Measurements from ENCODE around the gene PRXL2C.
A peak's percentile ranks its signal among the peaks of the same experiment; 100 is the strongest.
"Not testable (repeated sequence)": the region's sequence is repeated elsewhere in the genome, so short reads cannot be mapped to it uniquely, and the experiment has no call there.

PRXL2C gene, protein sequence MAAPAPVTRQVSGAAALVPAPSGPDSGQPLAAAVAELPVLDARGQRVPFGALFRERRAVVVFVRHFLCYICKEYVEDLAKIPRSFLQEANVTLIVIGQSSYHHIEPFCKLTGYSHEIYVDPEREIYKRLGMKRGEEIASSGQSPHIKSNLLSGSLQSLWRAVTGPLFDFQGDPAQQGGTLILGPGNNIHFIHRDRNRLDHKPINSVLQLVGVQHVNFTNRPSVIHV

DNA sequence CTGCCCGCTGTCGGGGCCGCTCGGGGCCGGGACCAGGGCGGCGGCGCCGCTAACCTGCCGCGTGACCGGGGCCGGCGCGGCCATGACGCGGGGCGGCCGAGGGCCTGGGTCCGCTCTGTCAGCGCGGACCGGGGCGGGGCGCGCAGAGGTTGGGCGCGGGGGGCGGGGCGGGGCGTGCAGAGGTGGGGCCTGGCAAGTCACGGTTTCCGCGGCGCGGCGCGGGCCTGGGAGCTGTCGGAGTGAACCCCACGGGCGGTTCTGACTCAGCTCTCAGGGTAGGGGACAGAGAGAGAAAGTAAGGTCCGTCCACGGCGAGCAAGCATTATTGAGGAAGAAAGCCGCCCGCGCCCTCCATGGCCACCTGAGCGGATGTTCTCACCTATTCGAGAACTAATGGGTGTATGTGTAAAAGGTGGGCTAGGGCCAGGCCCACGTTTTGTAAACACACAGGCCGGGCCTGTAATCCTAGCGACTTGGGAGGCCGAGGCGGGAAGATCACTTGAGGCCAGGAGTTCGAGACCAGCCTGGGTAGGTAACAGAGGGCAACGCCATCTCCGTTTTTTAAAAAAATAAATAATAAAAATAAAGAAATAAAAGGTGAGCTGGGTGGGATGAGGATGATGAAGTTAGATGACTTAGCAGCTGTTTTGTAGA is at the start of gene PRXL2C:
TSS of gene PRXL2C (minus strand) at position 120 of the 654 bp plus-strand sequence. CDS start at position 84, 36 bp downstream.
- DNase-seq: peak; percentile 84

DNA sequence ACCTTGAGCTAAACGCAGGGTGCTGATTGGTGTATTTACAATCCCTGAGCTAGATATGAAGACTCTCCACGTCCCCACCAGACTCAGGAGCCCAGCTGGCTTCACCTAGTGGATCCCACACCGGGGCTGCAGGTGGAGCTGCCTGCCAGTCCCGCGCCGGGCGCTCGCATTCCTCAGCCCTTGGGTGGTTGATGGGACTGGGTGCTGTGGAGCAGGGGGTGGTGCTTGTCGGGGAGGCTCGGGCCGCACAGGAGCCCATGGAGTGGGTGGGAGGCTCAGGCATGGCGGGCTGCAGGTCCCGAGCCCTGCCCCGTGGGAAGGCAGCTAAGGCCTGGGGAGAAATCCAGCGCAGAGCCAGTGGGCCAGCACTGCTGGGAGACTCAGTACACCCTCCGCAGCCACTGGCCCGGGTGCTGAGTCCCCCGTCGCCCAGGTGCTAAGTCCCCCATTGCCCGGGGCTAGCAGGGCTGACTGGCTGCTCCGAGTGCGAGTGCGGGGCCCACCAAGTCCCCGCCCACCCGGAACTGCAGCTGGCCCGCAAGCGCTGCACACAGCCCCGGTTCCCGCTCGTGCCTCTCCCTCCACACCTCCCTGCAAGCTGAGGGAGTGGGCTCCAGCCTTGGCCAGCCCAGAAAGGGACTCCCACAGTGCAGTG is 45.7 kb upstream of the PRXL2C start:
- not testable (repeated sequence) for DNase-seq

DNA sequence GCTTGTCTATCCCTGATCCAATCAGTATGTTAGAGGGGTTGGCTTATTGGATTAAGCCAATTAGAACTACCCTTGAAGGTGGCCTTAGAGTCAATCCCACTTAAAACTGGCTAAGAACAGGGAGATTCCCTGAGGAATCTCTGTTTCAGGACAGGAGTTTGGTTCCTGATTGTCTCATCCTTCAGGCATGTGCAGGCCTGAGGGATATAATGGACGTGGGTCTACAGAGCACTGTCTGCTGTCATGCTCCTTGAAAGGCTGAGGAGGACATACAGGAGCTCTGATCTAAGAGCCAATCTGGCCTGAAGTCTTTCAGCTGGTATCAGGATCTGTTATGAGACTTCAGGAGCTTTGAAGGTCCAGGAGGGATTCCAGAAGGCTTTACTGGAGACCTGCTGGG is 36.2 kb upstream of the PRXL2C start:
- DNase-seq: no peak

DNA sequence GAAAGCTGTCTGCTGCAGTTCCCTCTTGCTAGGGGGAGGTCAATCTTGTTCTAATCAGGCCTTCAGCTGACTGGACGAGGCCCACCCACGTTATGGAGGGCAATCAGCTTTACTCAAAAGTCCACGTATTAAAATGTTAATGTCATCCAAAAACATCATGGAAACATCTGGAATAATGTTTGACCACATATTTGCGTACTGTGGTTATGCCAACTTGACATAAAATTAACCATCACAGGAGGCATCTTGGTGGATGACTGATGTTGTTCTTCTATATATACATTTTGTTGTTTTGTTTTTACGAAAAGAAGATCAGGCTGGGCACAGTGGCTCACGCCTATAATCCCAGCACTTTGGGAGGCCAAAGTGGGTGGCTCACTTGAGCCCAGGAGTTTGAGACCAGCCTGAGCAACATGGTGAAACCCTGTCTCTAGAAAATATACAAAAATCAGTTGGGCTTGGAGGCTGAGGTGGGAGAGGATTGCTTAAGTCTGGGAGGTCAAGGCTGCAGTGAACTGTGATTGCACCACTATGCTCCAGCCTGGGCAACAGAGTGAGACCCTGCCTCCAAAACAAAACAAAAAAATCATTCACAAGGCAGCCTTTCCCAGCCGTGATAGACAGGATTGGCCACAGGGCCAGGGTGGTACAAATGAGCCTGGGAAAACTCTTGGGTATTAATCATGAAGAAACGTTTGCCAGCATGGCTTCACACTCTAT is 33.8 kb upstream of the PRXL2C start:
- DNase-seq: no peak

DNA sequence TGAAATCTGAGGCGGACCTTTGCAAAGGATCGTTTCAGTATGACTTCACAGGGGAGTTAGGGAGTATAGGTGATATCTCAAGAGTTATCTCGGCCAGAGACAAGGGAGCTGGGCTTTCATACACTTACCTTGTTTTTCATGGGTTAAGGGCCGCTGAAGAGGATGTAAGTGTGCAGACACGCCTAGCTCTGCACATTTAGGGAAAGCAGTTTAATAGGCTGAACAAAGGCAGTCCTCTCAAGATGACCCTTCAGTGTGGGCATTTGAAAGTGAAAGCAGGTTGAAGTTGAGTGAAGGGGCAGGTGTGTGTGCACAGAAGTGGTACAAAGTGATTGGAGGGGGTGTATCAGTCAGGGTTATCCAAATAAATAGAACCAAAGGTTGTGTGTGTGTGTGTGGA is 33.1 kb upstream of the PRXL2C start:
- no peak for DNase-seq

DNA sequence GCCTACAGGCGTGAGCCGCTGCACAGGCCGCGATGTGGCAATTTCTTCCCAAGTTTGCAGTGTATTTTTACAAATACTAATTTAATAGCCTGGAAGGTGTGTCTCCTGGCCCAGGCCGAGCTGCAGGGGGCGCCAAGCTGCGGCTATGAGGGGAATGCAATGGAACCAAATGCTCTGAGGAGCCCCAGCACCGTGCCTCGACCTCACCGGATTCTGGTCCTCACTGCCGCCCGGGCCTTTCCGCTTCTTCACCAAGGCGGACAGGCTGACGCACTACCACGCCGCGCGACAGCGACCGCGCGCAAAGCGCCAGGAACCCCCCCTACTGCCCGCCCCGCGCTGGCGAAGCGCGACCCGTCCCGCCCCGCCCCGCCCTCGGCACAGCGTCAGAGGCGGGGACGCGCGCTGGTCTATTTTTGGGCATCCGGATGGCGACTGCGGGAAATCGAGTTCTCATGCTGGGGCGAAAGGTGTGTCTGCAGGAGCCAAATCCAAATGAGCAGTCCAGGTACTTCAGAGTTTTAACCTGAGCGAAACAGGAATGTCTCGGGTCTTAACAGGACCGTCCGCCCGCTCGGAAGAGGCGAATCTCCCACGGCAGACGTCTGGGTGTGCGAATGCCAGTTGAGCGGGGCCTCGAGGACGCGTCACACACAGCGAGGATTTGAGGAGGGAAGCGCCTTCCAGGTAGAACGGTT is 31.7 kb upstream of the PRXL2C start:
- peak; percentile 77 for DNase-seq

DNA sequence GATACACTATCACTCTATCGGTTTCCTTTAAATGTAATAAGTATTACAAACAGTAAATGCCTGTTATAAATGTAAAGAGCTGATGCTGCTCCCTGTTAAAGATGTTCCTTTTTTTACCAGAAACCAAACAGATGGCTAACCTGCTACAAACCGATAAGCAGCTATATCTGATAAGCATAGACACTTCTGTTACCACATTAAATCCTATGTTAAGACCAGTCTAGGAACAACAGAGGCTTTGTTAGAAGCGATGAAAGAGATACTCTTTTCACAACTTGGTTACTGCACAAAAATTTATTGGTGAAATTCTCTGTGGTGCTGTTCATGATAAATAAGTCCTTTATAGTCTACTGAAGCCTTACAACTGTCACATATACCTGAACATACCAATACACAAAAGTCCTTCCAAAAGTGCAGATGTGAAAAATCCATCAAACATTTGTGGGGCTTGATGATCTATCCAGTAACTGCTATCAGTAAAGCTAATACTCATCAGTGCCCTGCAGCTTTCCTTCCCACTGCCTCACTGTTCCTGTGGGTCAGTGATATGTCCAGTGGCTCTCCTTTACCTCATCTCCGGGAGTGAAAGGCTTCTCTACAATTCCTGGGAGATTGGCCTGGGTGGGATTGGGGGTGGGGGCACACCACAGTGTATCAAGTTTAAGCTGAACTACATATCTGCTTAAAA is 25.8 kb upstream of the PRXL2C start:
- no peak for DNase-seq

DNA sequence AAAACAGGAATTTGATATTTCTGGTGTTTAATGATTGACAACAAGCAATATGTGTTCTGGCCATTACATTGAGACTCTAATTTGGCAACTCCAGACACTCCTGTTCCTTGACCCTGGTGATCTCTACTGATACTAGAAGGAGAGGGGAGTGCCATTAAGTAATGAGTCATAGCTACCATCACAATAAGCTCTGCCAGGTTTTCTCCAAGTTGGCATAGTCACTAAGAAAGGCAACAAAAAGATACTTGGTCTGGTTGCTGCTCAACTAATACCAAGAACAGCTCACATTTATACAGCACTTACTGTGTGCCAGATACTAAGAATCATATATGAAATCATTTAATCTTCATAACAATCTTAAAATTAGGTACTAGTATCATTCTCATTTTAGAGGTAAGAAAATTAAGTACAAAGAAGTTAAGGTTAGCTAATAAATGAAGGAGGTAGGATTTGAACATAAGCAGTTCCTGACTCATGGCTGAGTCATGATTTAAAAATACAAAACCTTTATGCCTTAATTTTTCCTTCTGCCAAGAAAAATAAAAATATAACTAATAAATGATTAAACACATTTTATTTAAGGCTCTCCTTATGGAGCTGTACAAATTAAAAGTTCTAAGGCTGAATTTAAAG is 19.9 kb upstream of the PRXL2C start:
- no peak for DNase-seq

DNA sequence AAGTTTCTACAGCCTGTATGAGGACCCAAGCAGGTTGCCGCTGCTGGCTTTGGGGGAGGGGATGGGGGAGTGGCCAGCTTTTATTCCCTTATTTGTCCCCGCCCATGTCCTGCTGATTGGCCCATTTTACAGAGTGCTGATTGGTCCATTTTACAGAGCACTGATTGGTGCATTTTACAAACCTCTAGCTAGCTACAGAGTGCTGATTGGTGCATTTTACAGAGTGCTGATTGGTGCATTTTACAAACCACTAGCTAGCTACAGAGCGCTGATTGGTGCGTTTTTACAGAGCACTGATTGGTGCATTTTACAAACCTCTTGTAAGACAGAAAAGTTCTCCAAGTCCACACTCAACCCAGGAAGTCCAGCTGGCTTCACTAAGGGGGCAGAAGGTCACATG is 18.7 kb upstream of the PRXL2C start:
- DNase-seq: not testable (repeated sequence)

DNA sequence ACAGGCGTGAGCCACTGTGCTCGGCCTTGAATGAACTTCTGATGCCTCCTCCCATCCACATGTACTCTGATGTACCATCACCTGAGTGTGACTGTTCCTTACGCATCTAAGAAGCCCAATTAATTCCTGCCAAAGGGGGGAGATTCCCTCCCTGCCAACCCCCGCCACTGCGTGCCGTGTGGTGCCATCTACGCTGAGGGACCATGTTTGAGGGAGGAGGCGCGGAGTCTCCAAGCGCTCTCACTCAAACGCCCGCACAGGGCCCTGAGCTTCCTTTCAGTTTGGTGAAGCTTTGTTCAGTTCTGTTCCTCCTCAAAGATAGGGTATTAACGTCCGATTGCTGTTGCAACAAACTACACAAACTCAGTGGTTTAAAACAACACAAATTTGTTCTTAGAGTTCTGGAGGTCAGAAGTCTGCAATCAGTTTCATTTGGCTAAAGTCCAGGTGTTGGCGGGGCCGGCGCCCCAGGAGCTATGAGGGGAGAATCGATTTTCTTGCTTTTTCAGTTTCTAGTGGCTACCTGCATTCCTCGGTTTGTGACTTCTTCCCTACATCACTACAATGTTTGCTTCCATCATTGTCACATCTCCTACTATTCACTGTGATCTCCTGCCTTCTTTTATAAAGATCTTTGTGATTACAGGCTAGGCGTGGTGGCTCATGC is 13.9 kb upstream of the PRXL2C start:
- DNase-seq: no peak

DNA sequence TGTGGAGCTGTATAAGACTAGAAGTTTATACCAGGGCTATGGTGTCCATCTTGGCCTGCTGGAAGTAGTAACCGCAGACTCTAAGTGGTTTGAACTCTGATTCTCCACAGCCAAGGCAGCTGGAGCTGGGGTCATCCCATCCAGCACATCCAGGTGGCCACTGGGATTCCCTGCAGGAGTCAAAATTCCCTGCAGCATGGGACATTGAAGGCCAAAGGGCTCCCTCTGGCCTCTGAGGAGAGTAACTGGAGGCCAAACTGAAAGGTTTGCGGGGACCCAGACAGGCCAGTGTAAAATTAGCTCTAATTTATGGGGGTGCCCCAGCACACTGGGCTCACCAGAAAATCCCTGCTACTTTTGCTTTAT is 12.2 kb upstream of the PRXL2C start:
- DNase-seq: no peak

DNA sequence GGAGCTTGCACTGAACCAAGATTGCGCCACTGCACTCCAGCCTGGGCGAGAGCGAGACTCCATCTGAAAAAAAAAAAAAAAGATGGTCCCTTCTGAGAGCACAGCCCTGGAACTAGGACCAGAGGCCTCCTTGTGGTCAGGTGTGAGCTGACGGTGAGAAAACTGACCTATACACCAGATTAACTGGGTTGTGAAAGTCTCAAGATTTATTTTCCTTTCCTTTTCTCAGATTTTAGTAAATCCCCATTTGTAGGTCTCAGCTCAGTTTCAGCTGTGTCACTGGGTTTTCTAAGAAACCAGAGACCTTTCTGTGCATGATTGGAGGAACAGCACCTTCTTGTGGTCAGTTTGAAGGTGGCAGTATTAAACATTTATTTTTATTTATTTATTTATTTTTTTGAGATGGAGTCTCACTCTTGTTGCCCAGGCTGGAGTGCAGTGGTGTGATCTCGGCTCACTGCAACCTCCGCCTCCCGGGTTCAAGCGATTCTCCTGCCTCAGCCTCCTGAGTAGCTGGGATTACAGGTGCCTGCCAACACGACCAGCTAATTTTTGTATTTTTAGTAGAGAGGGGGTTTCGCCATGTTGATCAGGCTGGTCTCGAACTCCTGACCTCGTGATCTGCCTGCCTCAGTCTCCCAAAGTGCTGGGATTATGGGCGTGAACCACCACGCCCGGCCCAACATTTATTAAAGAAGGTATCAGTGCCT is 11.7 kb upstream of the PRXL2C start:
- not testable (repeated sequence) for DNase-seq

DNA sequence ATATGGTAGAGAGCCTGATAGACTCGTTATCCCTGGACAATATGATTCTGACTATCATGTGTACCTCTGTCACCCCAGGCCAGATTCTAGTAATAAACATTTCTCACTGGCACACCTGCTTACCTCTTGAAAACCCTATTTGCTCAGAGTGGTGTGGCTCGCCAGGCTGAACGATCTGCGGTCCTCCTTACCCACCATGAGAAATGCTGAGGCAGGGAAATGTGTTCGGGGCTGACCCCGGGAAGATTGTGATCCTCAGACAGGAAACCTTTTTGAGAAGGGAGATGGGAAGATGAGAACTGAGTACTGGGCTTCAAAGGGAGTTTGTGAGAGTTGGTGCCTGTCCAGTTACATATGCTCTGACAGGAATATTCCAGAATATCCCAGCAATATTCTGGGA is 10.7 kb upstream of the PRXL2C start:
- DNase-seq: no peak

DNA sequence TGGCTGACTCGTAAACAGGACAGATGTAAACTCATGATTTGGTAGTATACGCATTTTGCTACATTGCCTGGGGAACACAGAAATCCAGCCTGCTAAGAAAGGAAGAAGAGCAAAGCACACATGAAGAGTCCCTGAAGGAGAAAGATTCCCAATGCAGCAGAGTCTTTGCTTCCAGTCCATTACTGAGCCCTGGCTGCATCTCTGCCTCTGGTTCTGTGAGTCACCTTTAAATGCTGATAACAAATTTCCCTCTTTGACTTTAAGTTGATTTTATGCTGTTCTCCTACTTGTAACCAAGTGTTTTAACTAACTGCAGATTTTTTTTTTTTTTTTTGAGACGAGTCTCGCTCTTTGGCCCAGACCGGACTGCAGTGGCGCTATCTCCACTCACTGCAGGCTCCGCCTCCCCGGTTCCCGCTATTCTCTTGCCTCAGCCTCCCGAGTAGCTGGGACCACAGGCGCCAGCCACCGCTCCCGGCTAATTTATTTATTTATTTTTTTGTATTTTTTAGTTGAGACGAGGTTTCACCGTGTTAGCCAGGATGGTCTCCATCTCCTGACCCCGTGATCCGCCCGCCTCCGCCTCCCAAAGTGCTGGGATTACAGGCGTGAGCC is 8.5 kb upstream of the PRXL2C start:
- DNase-seq: no peak

DNA sequence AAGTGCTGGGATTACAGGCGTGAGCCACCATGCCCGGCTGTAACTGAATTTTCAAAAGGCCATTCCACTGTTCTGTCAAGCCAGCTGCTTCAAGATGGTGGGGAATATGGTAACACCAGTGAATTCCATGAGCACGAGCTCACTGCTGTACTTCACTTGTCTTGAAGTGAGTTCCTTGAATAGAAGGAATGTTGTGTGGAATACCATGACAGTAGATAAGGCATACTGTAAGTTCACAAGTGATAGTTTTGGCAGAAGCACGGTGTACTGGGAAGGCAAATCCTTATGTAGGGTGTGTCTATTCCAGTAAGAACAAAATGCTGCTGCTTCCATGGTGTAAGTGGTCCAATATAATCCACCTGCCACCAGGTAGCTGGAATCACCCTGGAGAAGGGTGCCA is 6.6 kb upstream of the PRXL2C start:
- DNase-seq: no peak

DNA sequence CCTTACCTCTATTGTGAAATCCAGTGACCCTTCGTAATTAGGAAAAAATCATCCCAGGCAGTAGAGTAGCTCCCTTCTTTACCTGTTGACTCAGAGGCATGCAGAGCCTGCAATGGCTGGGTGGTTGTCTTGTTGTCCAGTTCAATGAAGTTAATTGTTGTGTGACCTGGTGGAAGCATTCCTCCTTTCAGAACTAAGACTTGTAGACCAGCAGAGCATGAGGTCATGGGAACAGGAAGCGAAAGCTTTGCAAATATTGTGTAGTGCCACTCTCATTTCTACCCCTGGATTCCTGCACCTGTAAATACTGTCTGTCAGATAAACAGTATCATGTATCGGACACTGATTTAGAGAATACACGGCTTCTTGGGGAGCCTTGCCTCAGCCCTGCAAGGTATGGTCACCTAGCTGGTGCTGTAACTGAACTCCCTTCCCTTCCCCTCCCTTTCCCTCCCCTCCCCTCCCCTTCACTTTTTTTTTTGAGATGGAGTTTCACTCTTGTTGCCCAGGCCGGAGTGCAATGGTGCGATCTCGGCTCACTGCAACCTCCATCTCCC is 5.7 kb upstream of the PRXL2C start:
- no peak for DNase-seq

DNA sequence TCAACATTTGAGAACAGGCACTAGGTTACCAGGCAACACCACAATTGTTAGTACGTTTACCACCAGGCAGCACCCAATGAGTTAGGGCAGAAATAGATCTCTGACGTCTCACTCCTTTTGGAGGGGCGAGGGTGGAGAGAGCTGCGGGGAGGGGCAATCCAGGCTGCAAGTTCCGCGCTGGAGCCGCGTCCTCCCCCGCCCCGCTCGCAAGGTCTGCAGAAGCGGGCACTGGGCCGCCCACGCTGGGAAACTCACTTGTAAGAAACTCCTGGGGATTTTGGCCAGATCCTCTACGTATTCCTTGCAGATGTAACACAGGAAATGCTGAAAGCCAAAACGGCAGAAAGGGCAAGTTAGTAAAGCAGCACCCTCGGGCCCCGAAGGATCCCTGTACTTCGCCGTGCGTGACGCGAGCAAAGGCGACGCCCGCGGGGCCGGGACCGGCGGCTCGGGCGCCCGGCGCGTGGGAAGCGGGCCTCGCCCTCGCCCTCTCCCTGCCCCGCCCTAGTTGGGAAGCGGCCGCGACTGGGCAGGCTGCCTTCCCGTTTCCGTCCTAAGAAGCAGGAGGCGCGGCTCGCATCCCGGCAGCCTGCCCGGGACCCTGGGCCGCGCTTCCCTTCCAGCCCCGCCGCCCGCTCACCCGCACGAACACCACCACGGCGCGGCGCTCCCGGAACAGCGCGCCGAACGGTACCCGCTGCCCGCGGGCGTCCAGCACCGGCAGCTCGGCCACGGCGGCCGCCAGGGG is 493 bp downstream of the PRXL2C start:
- peak; percentile 60 for DNase-seq

DNA sequence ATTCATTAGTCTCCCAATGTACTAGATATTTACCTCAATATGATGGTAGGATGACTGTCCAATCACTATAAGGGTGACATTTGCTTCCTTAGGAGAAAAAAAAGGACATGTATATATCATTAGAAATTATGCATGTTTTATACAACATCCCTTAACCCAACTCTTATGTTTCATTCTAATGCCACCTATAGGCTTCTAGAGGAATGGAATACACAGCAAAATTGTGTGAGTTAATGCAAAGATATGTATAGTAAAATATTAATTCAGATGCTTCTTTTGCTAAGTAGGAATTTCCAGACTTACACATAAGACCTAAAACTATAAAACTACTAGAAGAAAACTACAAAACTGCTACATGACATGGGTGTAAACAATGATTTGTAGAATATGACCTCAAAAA is 3.5 kb downstream of the PRXL2C start:
- no peak for DNase-seq

All from stimulated activated naive CD4-positive, alpha-beta T cell treated with Interleukin-2 at 50 U/mL for 16 hours (primary cell).